Retinal pigment epithelial cell (primary cell): ENCODE data around the gene EMC9.

Source experiments
- DNase-seq: peaks from one replicate; pipeline ENCODE4 v3.0.0-alpha.2; 2010; ENCODE audit warnings: low read depth
- H3K4me3 ChIP-seq: 2 replicates; pipeline ENCODE4 v1.5.1; 2011; ENCODE audit warnings: mild to moderate bottlenecking, low read length, control low read depth, moderate library complexity
- CTCF ChIP-seq: conservative IDR thresholded peaks from 2 replicates; pipeline ENCODE4 v1.5.1; 2011; ENCODE audit warnings: low read depth, low read length, control low read depth, inconsistent platforms

The EMC9 gene

GRCh38 chr14:24136684-24137528 is 4.5 kb downstream of the EMC9 start:
- no peak for DNase-seq
- peak overlapping the region; percentile 75 for H3K4me3 ChIP-seq
- no peak for TF ChIP-seq CTCF

DNA sequence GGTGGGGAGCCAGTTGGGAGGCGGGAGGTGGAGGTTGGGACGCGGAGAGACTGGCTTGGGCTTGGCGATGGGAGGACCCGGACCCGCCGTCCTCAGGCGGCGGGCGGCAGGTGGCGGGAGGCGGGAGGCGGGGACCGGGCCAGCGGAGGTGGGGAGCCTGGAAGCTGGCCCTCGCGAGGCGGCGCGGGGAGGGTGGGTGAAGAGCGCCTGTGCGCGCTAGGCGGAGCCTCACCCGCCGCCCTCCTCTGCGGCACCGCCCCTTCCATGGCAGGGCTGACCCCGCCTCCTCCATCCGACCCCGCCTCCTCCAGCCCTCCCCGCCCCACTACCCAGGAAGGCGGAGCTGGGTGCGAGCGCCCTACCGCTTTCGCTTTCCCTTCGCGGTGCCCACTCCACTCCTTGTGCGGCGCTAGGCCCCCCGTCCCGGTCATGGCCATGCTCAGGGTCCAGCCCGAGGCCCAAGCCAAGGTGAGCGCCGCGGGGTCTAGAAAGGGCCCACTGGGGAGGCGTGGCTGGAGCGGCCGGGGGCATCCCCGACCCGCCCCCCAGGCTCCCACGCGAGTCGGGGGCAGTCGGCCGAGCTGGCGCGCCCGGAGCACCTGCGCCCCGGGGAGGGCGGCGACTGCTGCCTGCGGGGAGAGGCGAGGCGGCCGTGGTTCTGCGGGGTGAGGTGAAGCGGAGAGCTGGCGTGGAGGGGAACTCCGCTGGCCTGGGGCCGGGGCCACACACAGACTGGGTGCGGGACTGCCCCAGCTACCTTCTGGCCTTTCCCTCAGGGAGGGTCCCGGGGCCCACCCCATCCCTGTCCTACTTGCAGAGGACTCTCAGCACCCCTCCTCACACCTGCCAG is 5.3 kb downstream of the EMC9 start, which contains the start of gene PSME1:
TSS of gene PSME1 (plus strand) at position 361 of the 850 bp plus-strand sequence. CDS start at position 430, 69 bp downstream.
- peak within 1 kb of the TSS; percentile 75 for H3K4me3 ChIP-seq
- no peak for TF ChIP-seq CTCF
- DNase-seq: peak; percentile 56

GRCh38 chr14:24135584-24135833 is 5.9 kb downstream of the EMC9 start:
- no peak for TF ChIP-seq CTCF

GRCh38 chr14:24133735-24134134 is 7.7 kb downstream of the EMC9 start:
- no peak overlapping the region for H3K4me3 ChIP-seq
- no peak for TF ChIP-seq CTCF
- no peak for DNase-seq

More at GRCh38 chr14:24135584-24135833, 5.9 kb downstream of the EMC9 start:
- no peak for DNase-seq
- peak overlapping the region; percentile 75 for H3K4me3 ChIP-seq

DNA sequence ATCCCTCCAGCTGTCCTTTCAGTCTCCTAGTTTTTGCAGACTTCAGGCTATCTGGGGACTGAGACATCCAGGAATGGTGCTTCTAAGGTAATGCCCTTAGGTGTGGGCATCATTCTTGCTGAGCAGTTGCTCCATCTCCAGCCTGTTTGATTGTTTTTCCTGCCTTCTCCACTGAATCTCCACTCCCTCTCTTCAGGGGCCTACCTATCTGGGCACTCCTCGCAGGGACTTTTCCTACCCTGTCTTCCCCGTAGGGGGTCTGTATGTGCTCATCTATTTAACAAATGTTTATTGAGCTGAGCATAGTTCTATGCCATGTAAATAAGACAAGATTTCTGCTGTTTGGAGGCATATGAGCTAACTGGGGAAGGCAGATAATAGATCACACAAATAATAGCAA is 8.4 kb downstream of the EMC9 start:
- TF ChIP-seq CTCF: no peak
- no peak for DNase-seq
- no peak overlapping the region for H3K4me3 ChIP-seq

GRCh38 chr14:24132061-24132685 is 9.2 kb downstream of the EMC9 start:
- TF ChIP-seq CTCF: no peak
- DNase-seq: no peak
- H3K4me3 ChIP-seq: no peak overlapping the region
